WTC11 (cell line): ENCODE measurements around the gene CFAP77. TPM values are rescaled to one million over a fixed set of nuclear protein-coding genes. Genes with fewer than 3 reads are reported as not detected.

Experiments used
- ATAC-seq: fragments of 200-7000 bp; cut with Tn5 transposase; 2 replicates; pipeline ENCODE4 v1.10.0; 2021; ENCODE audit warnings: mild to moderate bottlenecking, moderate library complexity
- CTCF ChIA-PET: fragments of 300-600 bp; sonication (Branson Sonifier 250); formaldehyde crosslinking; loops from one replicate; lab custom pipeline; 2021; ENCODE audit warnings: antibody characterized with exemption; lab: Charles Lee
- POLR2A ChIA-PET: fragments of 350-600 bp; sonication (Branson Sonifier 250); formaldehyde crosslinking; loops from one replicate; lab custom pipeline; 2021; ENCODE audit warnings: antibody characterized with exemption; lab: Charles Lee
- DNase-seq: peaks from one replicate; pipeline ENCODE4 v3.0.0; 2021; ENCODE audit warnings: low spot score
- H3K27ac Mint-ChIP-seq: 2 replicates; pipeline ENCODE4 v1.8.0; 2021; ENCODE audit warnings: mixed read lengths
- H3K27me3 Mint-ChIP-seq: 2 replicates; pipeline ENCODE4 v1.8.0; 2021; ENCODE audit warnings: low read depth, mild to moderate bottlenecking, moderate library complexity, mixed read lengths
- H3K36me3 Mint-ChIP-seq: 2 replicates; pipeline ENCODE4 v1.8.0; 2021; ENCODE audit warnings: mixed read lengths
- H3K4me1 Mint-ChIP-seq: 2 replicates; pipeline ENCODE4 v1.8.0; 2022; ENCODE audit warnings: mixed read lengths
- H3K4me3 Mint-ChIP-seq: 2 replicates; pipeline ENCODE4 v1.8.0; 2021; ENCODE audit warnings: mild to moderate bottlenecking, moderate library complexity, mixed read lengths
- H3K9me3 Mint-ChIP-seq: 2 replicates; pipeline ENCODE4 v1.8.0; 2021; ENCODE audit warnings: mixed read lengths
- CBFB ChIP-seq: sonication (generic); formaldehyde crosslinking; IDR thresholded peaks from 2 replicates; pipeline ENCODE4 v1.8.1; 2022; ENCODE audit warnings: mild to moderate bottlenecking, low read depth, missing genetic modification reagents
- E2F4 ChIP-seq: sonication (generic); formaldehyde crosslinking; IDR thresholded peaks from 2 replicates; pipeline ENCODE4 v1.8.1; 2022; ENCODE audit warnings: low read depth, mild to moderate bottlenecking, moderate library complexity, missing genetic modification reagents, borderline replicate concordance
- EMX1 ChIP-seq: fragments of 250-450 bp; sonication (Bioruptor Pico); IDR thresholded peaks from 2 replicates; pipeline ENCODE4 v1.8.0; 2021; ENCODE audit warnings: mild to moderate bottlenecking
- ESRRA ChIP-seq: sonication (generic); formaldehyde crosslinking; IDR thresholded peaks from 2 replicates; pipeline ENCODE4 v1.8.1; 2022; ENCODE audit warnings: mild to moderate bottlenecking, missing genetic modification reagents, borderline replicate concordance
- FOXJ3 ChIP-seq: sonication (generic); formaldehyde crosslinking; IDR thresholded peaks from 2 replicates; pipeline ENCODE4 v1.9.0; 2021; ENCODE audit warnings: missing genetic modification reagents, mild to moderate bottlenecking, borderline replicate concordance
- HMGXB4 ChIP-seq: sonication (generic); formaldehyde crosslinking; IDR thresholded peaks from 2 replicates; pipeline ENCODE4 v1.8.1; 2023; ENCODE audit warnings: mild to moderate bottlenecking, moderate library complexity, missing genetic modification reagents
- IRF1 ChIP-seq: sonication (generic); formaldehyde crosslinking; IDR thresholded peaks from 2 replicates; pipeline ENCODE4 v1.8.0; 2023; ENCODE audit warnings: missing genetic modification reagents
- IRF2 ChIP-seq: sonication (generic); formaldehyde crosslinking; IDR thresholded peaks from 2 replicates; pipeline ENCODE4 v1.8.0; 2022; ENCODE audit warnings: low read depth, missing genetic modification reagents, borderline replicate concordance
- NR1H2 ChIP-seq: sonication (generic); formaldehyde crosslinking; IDR thresholded peaks from 2 replicates; pipeline ENCODE4 v1.9.0; 2021; ENCODE audit warnings: mild to moderate bottlenecking, moderate library complexity, missing genetic modification reagents
- RORB ChIP-seq: fragments of 250-450 bp; sonication (Bioruptor Pico); IDR thresholded peaks from 2 replicates; pipeline ENCODE4 v1.9.0; 2021; ENCODE audit warnings: mild to moderate bottlenecking
- SMAD3 ChIP-seq: sonication (generic); formaldehyde crosslinking; IDR thresholded peaks from 2 replicates; pipeline ENCODE4 v1.8.0; 2022; ENCODE audit warnings: missing genetic modification reagents, mild to moderate bottlenecking, borderline replicate concordance
- SMAD4 ChIP-seq: sonication (generic); formaldehyde crosslinking; IDR thresholded peaks from 2 replicates; pipeline ENCODE4 v1.8.0; 2022; ENCODE audit warnings: mild to moderate bottlenecking, missing genetic modification reagents
- SOX15 ChIP-seq: fragments of 250-450 bp; sonication (Bioruptor Pico); IDR thresholded peaks from 2 replicates; pipeline ENCODE4 v1.9.0; 2021; ENCODE audit warnings: mild to moderate bottlenecking
- SP1 ChIP-seq: sonication (generic); formaldehyde crosslinking; conservative IDR thresholded peaks from 2 replicates; pipeline ENCODE4 v1.8.1; 2022; ENCODE audit warnings: missing genetic modification reagents
- TP53 ChIP-seq: sonication (generic); formaldehyde crosslinking; IDR thresholded peaks from 2 replicates; pipeline ENCODE4 v1.8.1; 2023; ENCODE audit warnings: mild to moderate bottlenecking, missing genetic modification reagents
- USF1 ChIP-seq: sonication (generic); formaldehyde crosslinking; IDR thresholded peaks from 2 replicates; pipeline ENCODE4 v1.8.0; 2022; ENCODE audit warnings: mild to moderate bottlenecking, missing genetic modification reagents
- ZMAT4 ChIP-seq: fragments of 250-450 bp; sonication (Bioruptor Pico); IDR thresholded peaks from 2 replicates; pipeline ENCODE4 v1.9.0; 2021; ENCODE audit warnings: mild to moderate bottlenecking
- ZNF532 ChIP-seq: fragments of 250-450 bp; sonication (Bioruptor Pico); IDR thresholded peaks from 2 replicates; pipeline ENCODE4 v1.9.0; 2021; ENCODE audit warnings: mild to moderate bottlenecking, borderline replicate concordance
- total RNA-seq: library from RNA; stranded (reverse); gene quantifications from 3 replicates; pipeline ENCODE4 v1.2.3, GENCODE V29; 2021
- TF ChIP-seq, protein P1 (sequence below): sonication (generic); formaldehyde crosslinking; IDR thresholded peaks from 2 replicates; pipeline ENCODE4 v1.8.1; 2022; ENCODE audit warnings: mild to moderate bottlenecking, missing genetic modification reagents, moderate library complexity, borderline replicate concordance
- TF ChIP-seq, protein P2 (sequence below): sonication (generic); formaldehyde crosslinking; conservative IDR thresholded peaks from 2 replicates; pipeline ENCODE4 v1.8.1; 2023; ENCODE audit warnings: mild to moderate bottlenecking, low read depth, missing genetic modification reagents, moderate library complexity

Gene CFAP77
- total RNA-seq, 1 experiment from 2014 or later = 1.2 TPM

DNA sequence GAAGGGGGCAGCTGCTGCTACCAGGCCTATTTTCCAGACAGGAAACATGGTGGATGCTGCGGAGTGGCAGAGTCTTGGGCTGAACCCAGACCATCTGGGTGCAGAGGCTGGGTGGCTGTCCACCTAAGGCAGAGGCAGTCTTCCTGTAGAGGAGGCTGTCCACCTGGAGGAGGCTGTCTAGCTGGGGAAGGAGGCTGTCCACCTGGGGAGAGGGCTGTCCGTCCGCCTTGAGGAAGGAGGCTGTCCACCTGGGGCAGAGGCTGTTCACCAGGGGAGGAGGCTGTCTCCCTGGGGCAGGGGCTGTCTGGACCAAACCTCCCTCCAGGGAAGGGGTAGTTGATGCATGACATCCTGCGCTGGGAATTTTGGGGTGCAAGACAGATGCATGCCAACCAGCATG, 133.2 kb downstream of the CFAP77 start:
- no peak for ATAC-seq
- Mint-ChIP-seq H3K36me3 (no peaks in the 10 kb centered on the region), H3K27ac (no peak overlapping the region), H3K4me3 (no peak overlapping the region), H3K9me3 (no peaks in the 10 kb centered on the region)
- DNase-seq = no peak
- no peak for TF ChIP-seq SOX15
- TF ChIP-seq ZNF532 = no peak
- no peak for TF ChIP-seq IRF1 (CRISPR knock-in tag)
- no peak for TF ChIP-seq FOXJ3
- no peak for TF ChIP-seq ESRRA (CRISPR knock-in tag)
- TF ChIP-seq, protein P1, sequence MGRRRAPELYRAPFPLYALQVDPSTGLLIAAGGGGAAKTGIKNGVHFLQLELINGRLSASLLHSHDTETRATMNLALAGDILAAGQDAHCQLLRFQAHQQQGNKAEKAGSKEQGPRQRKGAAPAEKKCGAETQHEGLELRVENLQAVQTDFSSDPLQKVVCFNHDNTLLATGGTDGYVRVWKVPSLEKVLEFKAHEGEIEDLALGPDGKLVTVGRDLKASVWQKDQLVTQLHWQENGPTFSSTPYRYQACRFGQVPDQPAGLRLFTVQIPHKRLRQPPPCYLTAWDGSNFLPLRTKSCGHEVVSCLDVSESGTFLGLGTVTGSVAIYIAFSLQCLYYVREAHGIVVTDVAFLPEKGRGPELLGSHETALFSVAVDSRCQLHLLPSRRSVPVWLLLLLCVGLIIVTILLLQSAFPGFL (CRISPR knock-in tag) = no peak
- no peak for TF ChIP-seq TP53
- TF ChIP-seq EMX1 = no peak
- TF ChIP-seq IRF2 (CRISPR knock-in tag) = no peak
- TF ChIP-seq ZMAT4 (CRISPR knock-in tag) = no peak
- TF ChIP-seq SMAD3 (CRISPR knock-in tag) = no peak
- no peak for TF ChIP-seq E2F4 (CRISPR knock-in tag)
- TF ChIP-seq, all 79 proteins: peak for 0
- CTCF ChIA-PET = interaction anchor here (0.6 to 1.9 kb wide), 2 partner anchors 32 to 211 kb away, joined by 3 to 4 read pairs; no protein-coding TSS in a partner anchor
- POLR2A ChIA-PET = no interaction called here
- Mint-ChIP-seq H3K27me3 (no peaks in the 10 kb centered on the region), H3K4me1 (peaks cover 30% of the 10 kb centered on the region)

DNA sequence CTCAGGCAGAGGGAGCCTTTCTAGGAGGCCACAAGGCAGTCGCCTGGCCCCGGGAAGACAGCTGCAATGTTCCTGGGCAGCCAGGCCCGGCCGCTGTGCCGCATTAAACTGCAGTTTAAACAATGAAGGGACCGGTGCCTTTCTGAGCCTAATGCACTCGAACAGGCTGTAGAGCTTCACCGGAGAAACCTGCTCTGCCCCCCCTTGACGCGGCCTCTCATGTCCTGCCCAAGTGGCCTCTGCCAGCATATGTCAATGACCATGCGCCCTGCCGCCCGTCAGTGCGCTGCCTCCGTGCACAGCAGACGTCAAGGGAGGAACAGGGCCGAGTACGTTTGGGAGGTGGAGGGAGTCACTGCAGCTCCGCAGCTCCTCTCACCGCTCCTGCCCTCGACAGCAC, 133.9 kb downstream of the CFAP77 start:
- ChIA-PET CTCF (interaction anchor here (1.9 kb wide), 1 partner anchor 31 kb away, joined by 4 read pairs; no protein-coding TSS in a partner anchor), POLR2A (no interaction called here)
- TF ChIP-seq RORB (no peak), SP1 (CRISPR knock-in tag) (no peak), USF1 (no peak), HMGXB4 (CRISPR knock-in tag) (no peak), SMAD4 (CRISPR knock-in tag) (no peak), CBFB (no peak), NR1H2 (CRISPR knock-in tag) (no peak), E2F4 (CRISPR knock-in tag) (no peak), ESRRA (CRISPR knock-in tag) (no peak)
- TF ChIP-seq, protein P2, sequence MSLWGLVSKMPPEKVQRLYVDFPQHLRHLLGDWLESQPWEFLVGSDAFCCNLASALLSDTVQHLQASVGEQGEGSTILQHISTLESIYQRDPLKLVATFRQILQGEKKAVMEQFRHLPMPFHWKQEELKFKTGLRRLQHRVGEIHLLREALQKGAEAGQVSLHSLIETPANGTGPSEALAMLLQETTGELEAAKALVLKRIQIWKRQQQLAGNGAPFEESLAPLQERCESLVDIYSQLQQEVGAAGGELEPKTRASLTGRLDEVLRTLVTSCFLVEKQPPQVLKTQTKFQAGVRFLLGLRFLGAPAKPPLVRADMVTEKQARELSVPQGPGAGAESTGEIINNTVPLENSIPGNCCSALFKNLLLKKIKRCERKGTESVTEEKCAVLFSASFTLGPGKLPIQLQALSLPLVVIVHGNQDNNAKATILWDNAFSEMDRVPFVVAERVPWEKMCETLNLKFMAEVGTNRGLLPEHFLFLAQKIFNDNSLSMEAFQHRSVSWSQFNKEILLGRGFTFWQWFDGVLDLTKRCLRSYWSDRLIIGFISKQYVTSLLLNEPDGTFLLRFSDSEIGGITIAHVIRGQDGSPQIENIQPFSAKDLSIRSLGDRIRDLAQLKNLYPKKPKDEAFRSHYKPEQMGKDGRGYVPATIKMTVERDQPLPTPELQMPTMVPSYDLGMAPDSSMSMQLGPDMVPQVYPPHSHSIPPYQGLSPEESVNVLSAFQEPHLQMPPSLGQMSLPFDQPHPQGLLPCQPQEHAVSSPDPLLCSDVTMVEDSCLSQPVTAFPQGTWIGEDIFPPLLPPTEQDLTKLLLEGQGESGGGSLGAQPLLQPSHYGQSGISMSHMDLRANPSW (CRISPR knock-in tag) = no peak
- Mint-ChIP-seq H3K9me3 (no peaks in the 10 kb centered on the region), H3K4me3 (no peak overlapping the region), H3K36me3 (no peaks in the 10 kb centered on the region), H3K27ac (no peak overlapping the region), H3K4me1 (peaks cover 34% of the 10 kb centered on the region), H3K27me3 (no peaks in the 10 kb centered on the region)
- ATAC-seq (no peak), DNase-seq (no peak)
